Mesendoderm (in vitro differentiated cells): ENCODE results near the gene SDR42E1.
"Not testable (repeated sequence)": the region's sequence is repeated elsewhere in the genome, so short reads cannot be mapped to it uniquely, and the experiment has no call there.

Experiments
- DNase-seq: peaks from one replicate; pipeline ENCODE4 v3.0.0; 2013
- H2AK5ac ChIP-seq: 2 replicates; pipeline ENCODE4 v1.6.1; 2013; ENCODE audit warnings: low read length, inconsistent platforms
- H2BK120ac ChIP-seq: 2 replicates; pipeline ENCODE4 v1.6.1; 2013; ENCODE audit warnings: low read depth, mild to moderate bottlenecking, low read length, moderate library complexity, mixed read lengths
- H2BK15ac ChIP-seq: replicated peaks from 2 replicates; pipeline ENCODE4 v1.6.1; 2013; ENCODE audit warnings: low read depth, mild to moderate bottlenecking, moderate library complexity
- H2BK5ac ChIP-seq: 2 replicates; pipeline ENCODE4 v1.6.1; 2013; ENCODE audit warnings: low read length, inconsistent platforms
- H3K18ac ChIP-seq: 2 replicates; pipeline ENCODE4 v1.6.1; 2013; ENCODE audit warnings: mild to moderate bottlenecking, low read length, mixed read lengths
- H3K23ac ChIP-seq: one replicate; pipeline ENCODE4 v1.6.1; 2013; ENCODE audit warnings: low read length
- H3K27ac ChIP-seq: 2 replicates; pipeline ENCODE4 v1.5.1; 2013; ENCODE audit warnings: low read depth, mild to moderate bottlenecking, inconsistent platforms, low read length, moderate library complexity
- H3K27me3 ChIP-seq: 2 replicates; pipeline ENCODE4 v1.6.1; 2013; ENCODE audit warnings: low read length, control low read depth, mild to moderate bottlenecking, inconsistent platforms; ENCODE audit not compliant: insufficient read depth, poor library complexity
- H3K36me3 ChIP-seq: 2 replicates; pipeline ENCODE4 v1.6.1; 2013; ENCODE audit warnings: low read length, inconsistent platforms; ENCODE audit not compliant: control insufficient read depth, insufficient read depth
- H3K4ac ChIP-seq: one replicate; pipeline ENCODE4 v1.6.1; 2013; ENCODE audit warnings: low read depth, mild to moderate bottlenecking, low read length, moderate library complexity
- H3K4me1 ChIP-seq: 2 replicates; pipeline ENCODE4 v1.6.1; 2013; ENCODE audit warnings: low read depth, low read length, inconsistent platforms; ENCODE audit not compliant: control insufficient read depth
- H3K4me2 ChIP-seq: 2 replicates; pipeline ENCODE4 v1.6.1; 2013; ENCODE audit warnings: low read length
- H3K4me3 ChIP-seq: 2 replicates; pipeline ENCODE4 v1.5.1; 2013; ENCODE audit warnings: mild to moderate bottlenecking, low read length
- H3K56ac ChIP-seq: one replicate; pipeline ENCODE4 v1.6.1; 2013; ENCODE audit warnings: low read length
- H3K79me1 ChIP-seq: 2 replicates; pipeline ENCODE4 v1.6.1; 2013; ENCODE audit warnings: low read length, inconsistent platforms
- H3K79me2 ChIP-seq: 2 replicates; pipeline ENCODE4 v1.6.1; 2013; ENCODE audit warnings: mild to moderate bottlenecking, low read length; ENCODE audit not compliant: control insufficient read depth, insufficient read depth
- H3K9ac ChIP-seq: 2 replicates; pipeline ENCODE4 v1.6.1; 2013; ENCODE audit warnings: low read length, inconsistent platforms
- H4K5ac ChIP-seq: one replicate; pipeline ENCODE4 v1.6.1; 2013; ENCODE audit warnings: low read length
- H4K8ac ChIP-seq: one replicate; pipeline ENCODE4 v1.6.1; 2013; ENCODE audit warnings: low read depth, mild to moderate bottlenecking, control low read depth, low read length, moderate library complexity
- WGBS: extraction: QIAGEN DNeasy Blood & Tissue Kit; methylation state at CpG from one replicate; pipeline ENCODE4 v1.1.7; 2013; ENCODE audit warnings: low lambda C conversion rate, missing lambda C conversion rate; ENCODE audit not compliant: insufficient coverage; ENCODE audit errors: extremely low coverage; 5-methylcytosine and 5-hydroxymethylcytosine counted together

SDR42E1 gene

DNA sequence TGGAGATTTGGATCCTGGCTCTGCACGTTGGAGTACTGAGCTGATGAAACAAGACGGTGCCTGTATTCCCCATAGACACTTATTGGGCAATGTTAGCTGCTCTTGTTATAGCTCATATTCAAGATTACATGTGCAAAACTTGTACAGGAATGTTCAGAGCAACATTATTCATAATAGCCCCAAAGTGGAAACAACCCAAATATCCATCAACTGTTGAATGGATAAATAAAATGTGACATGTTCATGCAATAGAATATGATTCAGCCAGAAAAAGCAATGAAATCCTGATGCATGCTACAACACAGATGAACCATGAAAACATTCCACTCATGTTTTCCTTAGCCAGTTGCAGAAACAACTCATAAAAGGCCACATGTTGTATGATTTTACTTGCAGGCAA, 5.7 kb upstream of the SDR42E1 start:
- no peak overlapping the region for H2BK15ac ChIP-seq
- WGBS, result no CpG with 5 or more reads among the region's 2 CpGs

DNA sequence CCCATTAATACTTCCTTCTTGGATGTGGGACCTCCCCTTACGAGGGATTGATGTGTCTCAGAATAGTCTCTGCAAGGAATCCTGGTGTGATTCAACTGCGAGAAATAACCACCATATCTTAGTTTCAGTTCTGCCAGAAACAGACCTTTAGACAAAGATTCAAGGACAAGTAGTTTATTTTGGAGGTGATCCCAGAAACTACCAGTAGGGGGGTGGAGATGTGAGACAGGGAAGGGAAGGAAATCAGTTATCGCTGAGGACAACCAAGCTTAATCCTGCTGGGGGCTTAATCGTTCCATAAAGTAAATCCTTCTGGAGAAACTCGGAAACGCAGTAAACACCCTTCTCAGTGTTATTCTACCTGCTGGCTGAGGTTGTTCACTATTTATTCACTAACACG, 5.0 kb upstream of the SDR42E1 start:
- Histone ChIP-seq H3K18ac (no peak overlapping the region), H3K56ac (no peak overlapping the region), H3K4me3 (no peak overlapping the region), H3K36me3 (no peaks in the 10 kb centered on the region), H2BK120ac (no peak overlapping the region), H3K9ac (no peak overlapping the region), H2BK5ac (no peak overlapping the region), H2AK5ac (no peak overlapping the region), H3K4me2 (no peak overlapping the region), H3K23ac (no peak overlapping the region), H3K4ac (no peak overlapping the region), H4K5ac (no peak overlapping the region), H3K4me1 (no peaks in the 10 kb centered on the region), H3K27ac (no peak overlapping the region), H2BK15ac (no peak overlapping the region), H3K79me1 (no peaks in the 10 kb centered on the region), H3K79me2 (no peaks in the 10 kb centered on the region), H4K8ac (no peak overlapping the region), H3K27me3 (no peaks in the 10 kb centered on the region)
- WGBS, result no CpG with 5 or more reads among the region's 7 CpGs
- DNase-seq, result peak; percentile 40

More for the DNA sequence above, 5.7 kb upstream of the SDR42E1 start:
- H3K56ac ChIP-seq, result no peak overlapping the region
- H3K79me2 ChIP-seq, result no peaks in the 10 kb centered on the region
- no peak overlapping the region for H3K4me3 ChIP-seq
- H4K8ac ChIP-seq, result no peak overlapping the region
- no peak overlapping the region for H3K18ac ChIP-seq
- no peak overlapping the region for H3K27ac ChIP-seq
- no peak overlapping the region for H3K4ac ChIP-seq
- H3K9ac ChIP-seq, result no peak overlapping the region
- no peak for DNase-seq
- H3K4me2 ChIP-seq, result no peak overlapping the region
- H3K27me3 ChIP-seq, result no peaks in the 10 kb centered on the region
- H2BK120ac ChIP-seq, result no peak overlapping the region
- H2BK5ac ChIP-seq, result no peak overlapping the region
- no peak overlapping the region for H2AK5ac ChIP-seq
- no peak overlapping the region for H4K5ac ChIP-seq
- H3K23ac ChIP-seq, result no peak overlapping the region
- no peaks in the 10 kb centered on the region for H3K4me1 ChIP-seq
- H3K36me3 ChIP-seq, result no peaks in the 10 kb centered on the region
- H3K79me1 ChIP-seq, result no peaks in the 10 kb centered on the region

DNA sequence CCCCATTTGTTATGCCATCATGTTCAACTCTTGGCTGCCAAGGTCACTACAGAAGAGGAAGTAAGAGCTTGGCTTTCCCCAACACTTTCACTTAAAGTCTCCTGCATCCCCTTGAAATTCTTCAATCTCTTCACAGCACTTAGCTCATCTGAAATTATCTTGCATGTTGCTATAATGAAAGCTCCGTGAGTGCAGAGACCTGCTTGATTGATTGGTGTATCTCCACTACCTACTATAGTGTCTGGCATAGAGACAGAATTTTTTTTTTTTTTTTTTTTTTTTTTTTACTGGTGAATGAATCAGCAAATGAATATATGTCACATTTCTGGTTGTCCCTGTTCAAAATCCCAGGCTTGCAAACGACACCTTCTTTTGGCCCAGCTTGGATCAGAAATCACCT, 1.9 kb upstream of the SDR42E1 start:
- no peak overlapping the region for H3K56ac ChIP-seq
- no peaks in the 10 kb centered on the region for H3K36me3 ChIP-seq
- no peak overlapping the region for H3K4me2 ChIP-seq
- H3K4ac ChIP-seq, result no peak overlapping the region
- H3K23ac ChIP-seq, result no peak overlapping the region
- H3K79me2 ChIP-seq, result no peaks in the 10 kb centered on the region
- no peak overlapping the region for H3K4me3 ChIP-seq
- no peak overlapping the region for H2BK5ac ChIP-seq
- H3K18ac ChIP-seq, result no peak overlapping the region
- no peak overlapping the region for H3K27ac ChIP-seq
- no peak overlapping the region for H4K8ac ChIP-seq
- H2BK15ac ChIP-seq, result no peak overlapping the region
- H3K27me3 ChIP-seq, result no peaks in the 10 kb centered on the region
- no peak overlapping the region for H3K9ac ChIP-seq
- H4K5ac ChIP-seq, result no peak overlapping the region
- H3K79me1 ChIP-seq, result no peaks in the 10 kb centered on the region
- DNase-seq, result no peak
- no peak overlapping the region for H2AK5ac ChIP-seq
- no peaks in the 10 kb centered on the region for H3K4me1 ChIP-seq
- no peak overlapping the region for H2BK120ac ChIP-seq
- no CpG with 5 or more reads among the region's 2 CpGs for WGBS

- H3K79me2 ChIP-seq, result no peaks in the 10 kb centered on the region
- no peak overlapping the region for H2BK5ac ChIP-seq
- no peak overlapping the region for H2BK120ac ChIP-seq
- H3K27me3 ChIP-seq, result no peaks in the 10 kb centered on the region
- H3K18ac ChIP-seq, result no peak overlapping the region
- H2BK15ac ChIP-seq, result no peak overlapping the region
- no peak overlapping the region for H3K27ac ChIP-seq
- H3K36me3 ChIP-seq, result no peaks in the 10 kb centered on the region
- H2AK5ac ChIP-seq, result no peak overlapping the region
- no peak overlapping the region for H3K4ac ChIP-seq
- no peak overlapping the region for H4K5ac ChIP-seq
- no peak overlapping the region for H3K56ac ChIP-seq
- H3K4me1 ChIP-seq, result no peaks in the 10 kb centered on the region
- WGBS, result no CpG with 5 or more reads among the region's 8 CpGs
- no peak for DNase-seq
- no peak overlapping the region for H3K4me3 ChIP-seq
- no peaks in the 10 kb centered on the region for H3K79me1 ChIP-seq
- H4K8ac ChIP-seq, result no peak overlapping the region
- H3K4me2 ChIP-seq, result no peak overlapping the region
- H3K23ac ChIP-seq, result no peak overlapping the region
- no peak overlapping the region for H3K9ac ChIP-seq
Observed at GRCh38 chr16:82010649-82011048, 621 bp downstream of the SDR42E1 start.

DNA sequence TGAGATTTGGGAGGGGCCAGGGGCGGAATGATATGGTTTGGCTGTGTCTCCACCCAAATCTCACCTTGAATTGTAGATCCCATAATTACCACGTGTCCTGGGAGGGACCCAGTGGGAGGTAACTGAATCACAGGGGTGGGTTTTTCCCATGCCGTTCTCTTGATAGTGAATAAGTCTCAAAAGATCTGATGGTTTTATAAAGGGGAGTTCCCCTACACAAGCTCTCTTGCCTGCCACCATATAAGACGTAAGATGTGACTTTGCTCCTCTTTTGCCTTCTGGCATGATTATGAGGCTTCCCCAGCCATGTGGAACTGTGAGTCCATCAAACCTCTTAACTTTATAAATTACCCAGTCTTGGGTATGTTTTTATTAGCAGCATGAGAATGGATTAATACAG, 1.5 kb downstream of the SDR42E1 start:
- H3K36me3 ChIP-seq, H4K8ac ChIP-seq, H3K23ac ChIP-seq, H3K9ac ChIP-seq, H3K4me1 ChIP-seq, H3K79me2 ChIP-seq, H4K5ac ChIP-seq, H3K27me3 ChIP-seq, H2BK15ac ChIP-seq, H3K18ac ChIP-seq, H3K4me2 ChIP-seq, H2AK5ac ChIP-seq, H3K79me1 ChIP-seq, H2BK5ac ChIP-seq, H3K4me3 ChIP-seq, H3K4ac ChIP-seq, H2BK120ac ChIP-seq, H3K27ac ChIP-seq, H3K56ac ChIP-seq, DNase-seq: not testable (repeated sequence)
- WGBS, result no CpG with 5 or more reads among the region's 4 CpGs

DNA sequence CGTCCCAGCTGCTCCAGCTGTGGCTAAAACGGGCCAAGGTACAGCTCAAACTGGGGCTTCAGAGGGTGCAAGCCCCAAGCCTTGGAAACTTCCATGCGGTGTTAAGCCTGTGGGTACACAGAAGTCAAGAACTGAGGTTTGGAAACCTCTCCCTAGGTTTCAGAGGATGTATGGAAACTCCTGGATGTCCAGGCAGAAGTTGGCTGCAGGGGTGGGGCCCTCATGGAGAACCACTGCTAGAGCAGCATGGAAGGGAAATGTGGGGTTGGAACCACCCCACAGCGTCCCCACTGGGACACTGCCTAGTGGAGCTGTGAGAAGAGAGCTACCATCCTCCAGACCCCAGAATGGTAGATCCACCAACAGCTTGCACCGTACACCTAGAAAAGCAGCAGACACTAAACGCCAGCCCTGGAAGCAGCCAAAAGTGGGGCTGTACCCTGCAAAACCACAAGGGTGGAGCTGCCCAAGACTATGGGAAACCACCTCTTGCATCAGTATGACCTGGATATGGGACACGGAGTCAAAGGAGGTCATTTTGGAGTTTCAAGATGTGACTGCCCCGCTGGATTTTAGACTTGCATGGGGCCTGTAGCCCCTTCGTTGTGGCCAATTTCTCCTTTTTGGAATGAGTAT, 2.2 kb downstream of the SDR42E1 start:
- Histone ChIP-seq H3K23ac (no peak overlapping the region), H3K4me2 (no peak overlapping the region), H3K27me3 (no peaks in the 10 kb centered on the region), H3K4me3 (no peak overlapping the region), H3K18ac (no peak overlapping the region), H3K9ac (no peak overlapping the region), H4K5ac (no peak overlapping the region), H3K36me3 (no peaks in the 10 kb centered on the region), H2BK120ac (no peak overlapping the region), H2AK5ac (no peak overlapping the region), H3K79me2 (no peaks in the 10 kb centered on the region), H2BK5ac (no peak overlapping the region), H3K27ac (no peak overlapping the region), H4K8ac (no peak overlapping the region), H3K56ac (no peak overlapping the region), H2BK15ac (no peak overlapping the region), H3K79me1 (no peaks in the 10 kb centered on the region), H3K4ac (no peak overlapping the region), H3K4me1 (no peaks in the 10 kb centered on the region)
- no peak for DNase-seq
- no CpG with 5 or more reads among the region's 9 CpGs for WGBS
